SK-N-SH treated with all-trans-retinoic acid at 6 μM for 48 hours (cell line): ENCODE measurements around the gene CREB1.
A peak's percentile ranks its signal among the peaks of the same experiment; 100 is the strongest.

ENCODE experiments used
- ATAC-seq: fragments of 200-7000 bp; cut with Tn5 transposase; 3 replicates; pipeline ENCODE4 v1.9.1; 2020; ENCODE audit warnings: mild to moderate bottlenecking, moderate library complexity
- BACH2 ChIP-seq: fragments of 250-450 bp; sonication (Bioruptor Pico); IDR thresholded peaks from 2 replicates; pipeline ENCODE4 v1.9.0; 2021; ENCODE audit warnings: mild to moderate bottlenecking, borderline replicate concordance
- CREB5 ChIP-seq: fragments of 250-450 bp; sonication (Bioruptor Pico); IDR thresholded peaks from 2 replicates; pipeline ENCODE4 v1.5.1; 2020; ENCODE audit warnings: low read depth, mild to moderate bottlenecking, moderate library complexity
- CSDC2 ChIP-seq: fragments of 250-450 bp; sonication (Bioruptor Pico); IDR thresholded peaks from 2 replicates; pipeline ENCODE4 v1.5.0; 2020; ENCODE audit warnings: mild to moderate bottlenecking, moderate library complexity
- ESRRG ChIP-seq: fragments of 250-450 bp; sonication (Bioruptor Pico); IDR thresholded peaks from 2 replicates; pipeline ENCODE4 v1.6.1; 2021; ENCODE audit warnings: mild to moderate bottlenecking
- GLIS3 ChIP-seq: fragments of 250-450 bp; sonication (Bioruptor Pico); IDR thresholded peaks from 2 replicates; pipeline ENCODE4 v1.5.0; 2020; ENCODE audit warnings: mild to moderate bottlenecking, moderate library complexity
- ISL1 ChIP-seq: fragments of 250-450 bp; sonication (Bioruptor Pico); IDR thresholded peaks from 2 replicates; pipeline ENCODE4 v2.1.2; 2022; ENCODE audit warnings: mild to moderate bottlenecking, moderate library complexity
- OSR1 ChIP-seq: fragments of 250-450 bp; sonication (Bioruptor Pico); IDR thresholded peaks from 2 replicates; pipeline ENCODE4 v1.8.0; 2022; ENCODE audit warnings: moderate library complexity, mild to moderate bottlenecking, inconsistent platforms
- POU6F1 ChIP-seq: fragments of 250-450 bp; sonication (Bioruptor Pico); IDR thresholded peaks from 2 replicates; pipeline ENCODE4 v1.8.0; 2021; ENCODE audit warnings: low read depth, mild to moderate bottlenecking, moderate library complexity, borderline replicate concordance
- PPARA ChIP-seq: fragments of 250-450 bp; sonication (Bioruptor Pico); IDR thresholded peaks from 2 replicates; pipeline ENCODE4 v1.5.0; 2020; ENCODE audit warnings: mild to moderate bottlenecking, borderline replicate concordance
- RARB ChIP-seq: fragments of 250-450 bp; sonication (Bioruptor Pico); IDR thresholded peaks from 2 replicates; pipeline ENCODE4 v1.8.0; 2021; ENCODE audit warnings: mild to moderate bottlenecking, moderate library complexity
- SNAI2 ChIP-seq: fragments of 250-450 bp; sonication (Bioruptor Pico); IDR thresholded peaks from 2 replicates; pipeline ENCODE4 v1.5.0; 2020; ENCODE audit warnings: mild to moderate bottlenecking, moderate library complexity
- TCF4 ChIP-seq: fragments of 250-450 bp; sonication (Bioruptor Pico); IDR thresholded peaks from 2 replicates; pipeline ENCODE4 v1.8.0; 2021; ENCODE audit warnings: mild to moderate bottlenecking, moderate library complexity, borderline replicate concordance
- TOX ChIP-seq: fragments of 250-450 bp; sonication (Bioruptor Pico); IDR thresholded peaks from 2 replicates; pipeline ENCODE4 v1.8.0; 2021; ENCODE audit warnings: mild to moderate bottlenecking, moderate library complexity, borderline replicate concordance
- ZC3H10 ChIP-seq: fragments of 250-450 bp; sonication (Bioruptor Pico); IDR thresholded peaks from 2 replicates; pipeline ENCODE4 v1.5.1; 2021; ENCODE audit warnings: mild to moderate bottlenecking, moderate library complexity
- ZFP30 ChIP-seq: fragments of 450-650 bp; formaldehyde crosslinking; IDR thresholded peaks from 2 replicates; pipeline ENCODE4 v1.5.0; 2022; ENCODE audit warnings: mild to moderate bottlenecking, moderate library complexity
- ZNF565 ChIP-seq: fragments of 450-650 bp; formaldehyde crosslinking; conservative IDR thresholded peaks from 2 replicates; pipeline ENCODE4 v1.5.0; 2020; ENCODE audit warnings: low read depth, mild to moderate bottlenecking, moderate library complexity
- ZNF70 ChIP-seq: fragments of 450-650 bp; formaldehyde crosslinking; IDR thresholded peaks from 2 replicates; pipeline ENCODE4 v1.5.0; 2020; ENCODE audit warnings: mild to moderate bottlenecking, moderate library complexity
- ZNF8 ChIP-seq: fragments of 450-650 bp; formaldehyde crosslinking; IDR thresholded peaks from 2 replicates; pipeline ENCODE4 v1.5.0; 2020; ENCODE audit warnings: mild to moderate bottlenecking, moderate library complexity
- TF ChIP-seq, protein P1 (sequence below): fragments of 250-450 bp; sonication (Bioruptor Pico); IDR thresholded peaks from 2 replicates; pipeline ENCODE4 v1.5.0; 2020; ENCODE audit warnings: mild to moderate bottlenecking, moderate library complexity
- TF ChIP-seq, protein P2 (sequence below): fragments of 250-450 bp; sonication (Bioruptor Pico); IDR thresholded peaks from 2 replicates; pipeline ENCODE4 v1.8.0; 2020; ENCODE audit warnings: mild to moderate bottlenecking, moderate library complexity, borderline replicate concordance
- TF ChIP-seq, protein P3 (sequence below): fragments of 250-450 bp; sonication (Bioruptor Pico); IDR thresholded peaks from 2 replicates; pipeline ENCODE4 v1.5.1; 2021; ENCODE audit warnings: mild to moderate bottlenecking, moderate library complexity

CREB1 gene

GRCh38 chr2:207503234-207503633, 26.5 kb upstream of the CREB1 start:
- no peak for ATAC-seq
- no peak for TF ChIP-seq CSDC2 (CRISPR knock-in tag)
- TF ChIP-seq TCF4 (CRISPR knock-in tag): no peak
- no peak for TF ChIP-seq PPARA (CRISPR knock-in tag)
- no peak for TF ChIP-seq BACH2
- no peak for TF ChIP-seq ZC3H10 (CRISPR knock-in tag)
- no peak for TF ChIP-seq GLIS3 (CRISPR knock-in tag)
- TF ChIP-seq ISL1 (CRISPR knock-in tag): no peak
- no peak for TF ChIP-seq TOX
- TF ChIP-seq OSR1 (CRISPR knock-in tag): no peak
- TF ChIP-seq RARB (CRISPR knock-in tag): no peak
- TF ChIP-seq CREB5 (CRISPR knock-in tag): no peak
- no peak for TF ChIP-seq ZNF8 (CRISPR knock-in tag)
- no peak for TF ChIP-seq ZFP30
- TF ChIP-seq SNAI2 (CRISPR knock-in tag): no peak

DNA sequence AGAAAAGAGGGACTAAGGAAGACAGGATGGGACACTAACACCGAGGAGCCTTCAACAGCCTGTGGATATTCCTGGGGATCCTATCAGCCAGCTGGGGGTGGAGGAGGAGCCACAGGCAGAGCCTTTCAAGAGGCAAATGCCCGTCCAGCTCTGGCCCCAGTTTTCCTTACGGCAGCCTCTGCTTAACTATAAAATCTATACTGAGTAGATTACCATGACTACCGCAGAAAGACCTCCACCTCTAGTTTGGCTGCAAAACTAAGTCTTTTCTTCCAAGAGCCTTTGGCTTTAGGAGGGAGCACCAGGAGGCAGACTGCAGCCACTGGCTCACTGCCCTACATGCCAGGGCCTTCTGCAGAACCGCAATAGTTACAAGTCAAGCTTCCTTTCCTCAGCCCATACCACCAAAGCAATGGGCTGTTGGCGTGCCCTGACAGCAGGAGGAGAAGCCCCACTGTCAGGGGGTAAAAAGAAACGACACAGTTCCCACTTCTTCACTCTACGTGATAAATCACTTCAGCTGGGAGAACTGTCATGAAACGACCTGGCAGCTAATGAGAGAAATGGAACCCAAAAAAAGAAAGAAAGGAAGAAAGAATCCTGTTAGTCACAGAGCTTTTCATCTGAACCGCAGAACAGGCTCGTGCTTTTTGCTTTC, 25.1 kb upstream of the CREB1 start:
- TF ChIP-seq POU6F1 (no peak), TCF4 (CRISPR knock-in tag) (no peak), GLIS3 (CRISPR knock-in tag) (no peak), PPARA (CRISPR knock-in tag) (no peak), ESRRG (no peak), CREB5 (CRISPR knock-in tag) (no peak), ZC3H10 (CRISPR knock-in tag) (no peak), ZNF565 (CRISPR knock-in tag) (no peak), ZNF8 (CRISPR knock-in tag) (no peak), SNAI2 (CRISPR knock-in tag) (no peak), ZNF70 (CRISPR knock-in tag) (no peak)
- TF ChIP-seq, protein P1, sequence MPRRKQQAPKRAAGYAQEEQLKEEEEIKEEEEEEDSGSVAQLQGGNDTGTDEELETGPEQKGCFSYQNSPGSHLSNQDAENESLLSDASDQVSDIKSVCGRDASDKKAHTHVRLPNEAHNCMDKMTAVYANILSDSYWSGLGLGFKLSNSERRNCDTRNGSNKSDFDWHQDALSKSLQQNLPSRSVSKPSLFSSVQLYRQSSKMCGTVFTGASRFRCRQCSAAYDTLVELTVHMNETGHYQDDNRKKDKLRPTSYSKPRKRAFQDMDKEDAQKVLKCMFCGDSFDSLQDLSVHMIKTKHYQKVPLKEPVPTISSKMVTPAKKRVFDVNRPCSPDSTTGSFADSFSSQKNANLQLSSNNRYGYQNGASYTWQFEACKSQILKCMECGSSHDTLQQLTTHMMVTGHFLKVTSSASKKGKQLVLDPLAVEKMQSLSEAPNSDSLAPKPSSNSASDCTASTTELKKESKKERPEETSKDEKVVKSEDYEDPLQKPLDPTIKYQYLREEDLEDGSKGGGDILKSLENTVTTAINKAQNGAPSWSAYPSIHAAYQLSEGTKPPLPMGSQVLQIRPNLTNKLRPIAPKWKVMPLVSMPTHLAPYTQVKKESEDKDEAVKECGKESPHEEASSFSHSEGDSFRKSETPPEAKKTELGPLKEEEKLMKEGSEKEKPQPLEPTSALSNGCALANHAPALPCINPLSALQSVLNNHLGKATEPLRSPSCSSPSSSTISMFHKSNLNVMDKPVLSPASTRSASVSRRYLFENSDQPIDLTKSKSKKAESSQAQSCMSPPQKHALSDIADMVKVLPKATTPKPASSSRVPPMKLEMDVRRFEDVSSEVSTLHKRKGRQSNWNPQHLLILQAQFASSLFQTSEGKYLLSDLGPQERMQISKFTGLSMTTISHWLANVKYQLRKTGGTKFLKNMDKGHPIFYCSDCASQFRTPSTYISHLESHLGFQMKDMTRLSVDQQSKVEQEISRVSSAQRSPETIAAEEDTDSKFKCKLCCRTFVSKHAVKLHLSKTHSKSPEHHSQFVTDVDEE (CRISPR knock-in tag): no peak
- TF ChIP-seq, protein P2, sequence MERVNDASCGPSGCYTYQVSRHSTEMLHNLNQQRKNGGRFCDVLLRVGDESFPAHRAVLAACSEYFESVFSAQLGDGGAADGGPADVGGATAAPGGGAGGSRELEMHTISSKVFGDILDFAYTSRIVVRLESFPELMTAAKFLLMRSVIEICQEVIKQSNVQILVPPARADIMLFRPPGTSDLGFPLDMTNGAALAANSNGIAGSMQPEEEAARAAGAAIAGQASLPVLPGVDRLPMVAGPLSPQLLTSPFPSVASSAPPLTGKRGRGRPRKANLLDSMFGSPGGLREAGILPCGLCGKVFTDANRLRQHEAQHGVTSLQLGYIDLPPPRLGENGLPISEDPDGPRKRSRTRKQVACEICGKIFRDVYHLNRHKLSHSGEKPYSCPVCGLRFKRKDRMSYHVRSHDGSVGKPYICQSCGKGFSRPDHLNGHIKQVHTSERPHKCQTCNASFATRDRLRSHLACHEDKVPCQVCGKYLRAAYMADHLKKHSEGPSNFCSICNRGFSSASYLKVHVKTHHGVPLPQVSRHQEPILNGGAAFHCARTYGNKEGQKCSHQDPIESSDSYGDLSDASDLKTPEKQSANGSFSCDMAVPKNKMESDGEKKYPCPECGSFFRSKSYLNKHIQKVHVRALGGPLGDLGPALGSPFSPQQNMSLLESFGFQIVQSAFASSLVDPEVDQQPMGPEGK: no peak
- TF ChIP-seq, protein P3, sequence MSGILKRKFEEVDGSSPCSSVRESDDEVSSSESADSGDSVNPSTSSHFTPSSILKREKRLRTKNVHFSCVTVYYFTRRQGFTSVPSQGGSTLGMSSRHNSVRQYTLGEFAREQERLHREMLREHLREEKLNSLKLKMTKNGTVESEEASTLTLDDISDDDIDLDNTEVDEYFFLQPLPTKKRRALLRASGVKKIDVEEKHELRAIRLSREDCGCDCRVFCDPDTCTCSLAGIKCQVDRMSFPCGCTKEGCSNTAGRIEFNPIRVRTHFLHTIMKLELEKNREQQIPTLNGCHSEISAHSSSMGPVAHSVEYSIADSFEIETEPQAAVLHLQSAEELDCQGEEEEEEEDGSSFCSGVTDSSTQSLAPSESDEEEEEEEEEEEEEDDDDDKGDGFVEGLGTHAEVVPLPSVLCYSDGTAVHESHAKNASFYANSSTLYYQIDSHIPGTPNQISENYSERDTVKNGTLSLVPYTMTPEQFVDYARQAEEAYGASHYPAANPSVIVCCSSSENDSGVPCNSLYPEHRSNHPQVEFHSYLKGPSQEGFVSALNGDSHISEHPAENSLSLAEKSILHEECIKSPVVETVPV: no peak
- peak; percentile 82 for ATAC-seq
